ENCODE results near the gene TXNDC17. TPM values are rescaled to one million over a fixed set of nuclear protein-coding genes. Genes with fewer than 3 reads are reported as not detected.
A peak's percentile ranks its signal among the peaks of the same experiment; 100 is the strongest.

Gene TXNDC17
- total and polyA plus RNA-seq, 2 of the 13 experiments (the other 11 are each of a cell fraction or from before 2014, with no cell fraction given), result 188 to 266 TPM

- no peak for TF ChIP-seq CEBPZ (IDR thresholded peaks at IDR 0.05; ENCODE audit: low read length)
- no peak for TF ChIP-seq SOX6 (IDR thresholded peaks at IDR 0.05)
- no peak for TF ChIP-seq SOX6 (CRISPR knock-in tag; IDR thresholded peaks at IDR 0.05)
- TF ChIP-seq, protein P1, sequence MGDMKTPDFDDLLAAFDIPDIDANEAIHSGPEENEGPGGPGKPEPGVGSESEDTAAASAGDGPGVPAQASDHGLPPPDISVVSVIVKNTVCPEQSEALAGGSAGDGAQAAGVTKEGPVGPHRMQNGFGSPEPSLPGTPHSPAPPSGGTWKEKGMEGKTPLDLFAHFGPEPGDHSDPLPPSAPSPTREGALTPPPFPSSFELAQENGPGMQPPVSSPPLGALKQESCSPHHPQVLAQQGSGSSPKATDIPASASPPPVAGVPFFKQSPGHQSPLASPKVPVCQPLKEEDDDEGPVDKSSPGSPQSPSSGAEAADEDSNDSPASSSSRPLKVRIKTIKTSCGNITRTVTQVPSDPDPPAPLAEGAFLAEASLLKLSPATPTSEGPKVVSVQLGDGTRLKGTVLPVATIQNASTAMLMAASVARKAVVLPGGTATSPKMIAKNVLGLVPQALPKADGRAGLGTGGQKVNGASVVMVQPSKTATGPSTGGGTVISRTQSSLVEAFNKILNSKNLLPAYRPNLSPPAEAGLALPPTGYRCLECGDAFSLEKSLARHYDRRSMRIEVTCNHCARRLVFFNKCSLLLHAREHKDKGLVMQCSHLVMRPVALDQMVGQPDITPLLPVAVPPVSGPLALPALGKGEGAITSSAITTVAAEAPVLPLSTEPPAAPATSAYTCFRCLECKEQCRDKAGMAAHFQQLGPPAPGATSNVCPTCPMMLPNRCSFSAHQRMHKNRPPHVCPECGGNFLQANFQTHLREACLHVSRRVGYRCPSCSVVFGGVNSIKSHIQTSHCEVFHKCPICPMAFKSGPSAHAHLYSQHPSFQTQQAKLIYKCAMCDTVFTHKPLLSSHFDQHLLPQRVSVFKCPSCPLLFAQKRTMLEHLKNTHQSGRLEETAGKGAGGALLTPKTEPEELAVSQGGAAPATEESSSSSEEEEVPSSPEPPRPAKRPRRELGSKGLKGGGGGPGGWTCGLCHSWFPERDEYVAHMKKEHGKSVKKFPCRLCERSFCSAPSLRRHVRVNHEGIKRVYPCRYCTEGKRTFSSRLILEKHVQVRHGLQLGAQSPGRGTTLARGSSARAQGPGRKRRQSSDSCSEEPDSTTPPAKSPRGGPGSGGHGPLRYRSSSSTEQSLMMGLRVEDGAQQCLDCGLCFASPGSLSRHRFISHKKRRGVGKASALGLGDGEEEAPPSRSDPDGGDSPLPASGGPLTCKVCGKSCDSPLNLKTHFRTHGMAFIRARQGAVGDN (CRISPR knock-in tag; IDR thresholded peaks at IDR 0.05), result peak; percentile 74; the same call in 1 of the 2 replicates
- TF ChIP-seq HMGXB3 (CRISPR knock-in tag; IDR thresholded peaks at IDR 0.05; ENCODE audit: borderline replicate concordance), result no peak
- TF ChIP-seq ZNF441 (CRISPR knock-in tag; IDR thresholded peaks at IDR 0.05; ENCODE audit: borderline replicate concordance), result no peak
- TF ChIP-seq ADNP (CRISPR knock-in tag; IDR thresholded peaks at IDR 0.05), result no peak
- TF ChIP-seq MTA3 (CRISPR knock-in tag; IDR thresholded peaks at IDR 0.05), result no peak
- TF ChIP-seq NR2F1 (CRISPR knock-in tag; IDR thresholded peaks at IDR 0.05), result 0 out of 4 replicates have a peak, but pooled peaks of 1 of the 2 experiments have one; percentile 32
- TF ChIP-seq MYNN (CRISPR knock-in tag; IDR thresholded peaks at IDR 0.05; ENCODE audit: low read depth), result 0 out of 2 replicates have a peak, but pooled peaks have one; percentile 3
- TF ChIP-seq ZNF274 (CRISPR knock-in tag; IDR thresholded peaks at IDR 0.05), result no peak
- TF ChIP-seq DMAP1 (CRISPR knock-in tag; IDR thresholded peaks at IDR 0.05), result 0 out of 2 replicates have a peak, but pooled peaks have one; percentile 18
- TF ChIP-seq SSRP1 (CRISPR knock-in tag; IDR thresholded peaks at IDR 0.05), result 0 out of 2 replicates have a peak, but pooled peaks have one; percentile 2
- no peak for TF ChIP-seq AGO2 (optimal IDR thresholded peaks at IDR 0.05; ENCODE audit: low read depth, low read length)
- peak; percentile 66; the same call in 1 of the 2 replicates for TF ChIP-seq ZNF746 (CRISPR knock-in tag; IDR thresholded peaks at IDR 0.05)
- TF ChIP-seq ZNF558 (CRISPR knock-in tag; IDR thresholded peaks at IDR 0.05; ENCODE audit: borderline replicate concordance), result no peak; the same call in 1 of the 2 replicates
Observed at GRCh38 chr17:6641247-6641863, 495 bp downstream of the TXNDC17 start (continued).

All from HepG2 (cell line).